ENCODE results near the gene HJURP. TPM values are rescaled to one million over a fixed set of nuclear protein-coding genes. Genes with fewer than 3 reads are reported as not detected.

HJURP gene
- total RNA-seq, 1 experiment from 2014 or later: 49.7 TPM

DNA sequence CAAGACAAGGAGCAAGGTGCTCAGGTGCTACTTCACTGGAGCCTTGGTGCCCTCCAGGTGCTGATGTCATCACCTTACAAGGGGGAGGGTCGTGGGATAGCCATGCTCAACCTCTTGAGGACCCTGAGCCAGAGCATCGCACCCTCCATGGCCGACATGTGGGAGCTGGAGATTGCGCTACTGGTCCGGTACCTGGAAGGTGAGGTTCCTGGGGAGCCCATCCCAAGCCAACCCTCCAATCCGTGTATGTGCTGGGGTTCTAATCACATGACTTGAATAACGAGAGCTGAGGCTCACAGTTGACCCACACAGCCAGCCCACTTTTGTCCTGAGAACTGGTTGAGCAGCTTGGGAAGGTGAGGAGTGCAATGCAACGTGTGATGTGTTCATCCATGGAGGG is 50.3 kb downstream of the HJURP start:
- no peak for DNase-seq
- no peak overlapping the region for H3K18ac ChIP-seq (ENCODE audit: insufficient read length, low read depth, low read length)
- no peak overlapping the region for H2BK5ac ChIP-seq (ENCODE audit: insufficient read length, low read length)
- no peaks in the 10 kb centered on the region for H3K9me3 ChIP-seq (ENCODE audit: control insufficient read depth, low read depth, low read length)
- H2BK20ac ChIP-seq (ENCODE audit: low read depth, low read length, poor library complexity, severe bottlenecking): no peak overlapping the region
- no CpG with 5 or more reads among the region's 8 CpGs for WGBS (ENCODE audit: extremely low coverage, insufficient read length, low lambda C conversion rate)
- no peaks in the 10 kb centered on the region for H3K79me2 ChIP-seq (ENCODE audit: insufficient read depth, low read length)
- H4K20me1 ChIP-seq (ENCODE audit: control insufficient read depth, insufficient read depth, insufficient read length): no peaks in the 10 kb centered on the region
- H3K4me3 Mint-ChIP-seq: no peak overlapping the region
- H2AK5ac ChIP-seq (ENCODE audit: insufficient read length, low read length): no peak overlapping the region
- no peak overlapping the region for H3K23ac ChIP-seq (ENCODE audit: insufficient read length, low read depth, low read length)
- H3K4me1 Mint-ChIP-seq: peaks cover 2 to 3% of the 10 kb centered on the region in 2 experiments; a peak in 3 of 4 replicates
- no peaks in the 10 kb centered on the region for H3K79me1 ChIP-seq (ENCODE audit: insufficient read depth, low read depth, low read length, poor library complexity, severe bottlenecking)
- no peak overlapping the region for H3K56ac ChIP-seq (ENCODE audit: insufficient read length, low read depth, low read length)
- H3K14ac ChIP-seq (ENCODE audit: insufficient read depth, low read length): no peak overlapping the region
- H3K9me3 Mint-ChIP-seq: peaks cover 13 to 20% of the 10 kb centered on the region in 2 experiments
- no peak overlapping the region for H3K27ac ChIP-seq (ENCODE audit: insufficient read length, low read depth, low read length)
- TF ChIP-seq, protein P1, sequence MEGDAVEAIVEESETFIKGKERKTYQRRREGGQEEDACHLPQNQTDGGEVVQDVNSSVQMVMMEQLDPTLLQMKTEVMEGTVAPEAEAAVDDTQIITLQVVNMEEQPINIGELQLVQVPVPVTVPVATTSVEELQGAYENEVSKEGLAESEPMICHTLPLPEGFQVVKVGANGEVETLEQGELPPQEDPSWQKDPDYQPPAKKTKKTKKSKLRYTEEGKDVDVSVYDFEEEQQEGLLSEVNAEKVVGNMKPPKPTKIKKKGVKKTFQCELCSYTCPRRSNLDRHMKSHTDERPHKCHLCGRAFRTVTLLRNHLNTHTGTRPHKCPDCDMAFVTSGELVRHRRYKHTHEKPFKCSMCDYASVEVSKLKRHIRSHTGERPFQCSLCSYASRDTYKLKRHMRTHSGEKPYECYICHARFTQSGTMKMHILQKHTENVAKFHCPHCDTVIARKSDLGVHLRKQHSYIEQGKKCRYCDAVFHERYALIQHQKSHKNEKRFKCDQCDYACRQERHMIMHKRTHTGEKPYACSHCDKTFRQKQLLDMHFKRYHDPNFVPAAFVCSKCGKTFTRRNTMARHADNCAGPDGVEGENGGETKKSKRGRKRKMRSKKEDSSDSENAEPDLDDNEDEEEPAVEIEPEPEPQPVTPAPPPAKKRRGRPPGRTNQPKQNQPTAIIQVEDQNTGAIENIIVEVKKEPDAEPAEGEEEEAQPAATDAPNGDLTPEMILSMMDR (conservative IDR thresholded peaks at IDR 0.05): no peak
- no peak overlapping the region for H2BK15ac ChIP-seq (ENCODE audit: low read depth, low read length)
- H4K8ac ChIP-seq (replicated peaks; ENCODE audit: insufficient read length, low read depth, low read length): no peak overlapping the region
- H4K91ac ChIP-seq (ENCODE audit: insufficient read length, low read depth, low read length): no peak overlapping the region
- H4K5ac ChIP-seq (ENCODE audit: insufficient read length, low read depth, low read length): no peak overlapping the region
- H3T11ph ChIP-seq (ENCODE audit: low read length): no peak overlapping the region
- H3K4ac ChIP-seq (ENCODE audit: low read depth, low read length): no peak overlapping the region
- H2AFZ ChIP-seq (ENCODE audit: low read length): no peak overlapping the region
- no peak overlapping the region for H2BK120ac ChIP-seq (ENCODE audit: low read depth, low read length, poor library complexity, severe bottlenecking)
- no peaks in the 10 kb centered on the region for H3K27me3 ChIP-seq (ENCODE audit: insufficient read depth, low read length)
- no peak overlapping the region for H3K4me2 ChIP-seq (ENCODE audit: insufficient read depth, insufficient read length, low read length)
- peaks cover 16% of the 10 kb centered on the region for H3K27me3 Mint-ChIP-seq (ENCODE audit: low read depth)
- no peaks in the 10 kb centered on the region for H3K4me1 ChIP-seq (ENCODE audit: insufficient read depth, low read length)
- no peak overlapping the region for H3K27ac Mint-ChIP-seq
- H3K36me3 Mint-ChIP-seq (ENCODE audit: insufficient read depth in 1 of 3, low read depth in 3 of 3): peaks cover 0 to 5% (median 4%) of the 10 kb centered on the region in 3 experiments; a peak in 2 of 7 replicates
- H3K9ac ChIP-seq (ENCODE audit: extremely low read depth, insufficient read length, low read length): no peak overlapping the region
- no peaks in the 10 kb centered on the region for H3K23me2 ChIP-seq (ENCODE audit: insufficient read length, low read depth, low read length, poor library complexity, severe bottlenecking)
- H2BK12ac ChIP-seq (ENCODE audit: insufficient read length, low read depth, low read length): no peak overlapping the region

Measured in H9 (cell line).